Right atrium auricular region (tissue), 2 donors: Measurements from ENCODE around the gene ARHGEF12. TPM values are rescaled to one million over a fixed set of nuclear protein-coding genes. Genes with fewer than 3 reads are reported as not detected.

Experiments used
- DNase-seq: peaks from one replicate; pipeline ENCODE4 v3.0.0-alpha.2; 2019; ENCODE audit warnings: low spot score
- H3K27ac ChIP-seq, 2 donors: fragments of 200-600 bp; sonication (generic); 1 replicate in 1 of 2; 2 replicates in 1 of 2; pipeline ENCODE4 v1.5.1; 2016 to 2019
- H3K27me3 ChIP-seq, 2 donors: fragments of 200-600 bp; sonication (generic); one replicate each; pipeline versions ENCODE4 v1.5.1 to v1.6.0; 2017 to 2019
- H3K36me3 ChIP-seq: fragments of 200-600 bp; sonication (generic); one replicate; pipeline ENCODE4 v1.5.1; 2016
- H3K4me1 ChIP-seq, 2 donors: fragments of 200-600 bp; sonication (generic); one replicate each; pipeline versions ENCODE4 v1.5.1 to v1.6.0; 2017 to 2019
- H3K4me3 ChIP-seq, 2 donors: fragments of 200-600 bp; sonication (generic); 1 replicate in 1 of 2; 2 replicates in 1 of 2; pipeline ENCODE4 v1.5.1; 2017 to 2019; ENCODE audit warnings: mild to moderate bottlenecking in 1 of 2, moderate library complexity in 1 of 2
- H3K9me3 ChIP-seq, 2 donors: fragments of 200-600 bp; sonication (generic); one replicate each; pipeline ENCODE4 v1.5.1; 2019
- CTCF ChIP-seq, 2 donors: fragments of 200-600 bp; sonication (generic); IDR thresholded peaks; one replicate each; pipeline ENCODE4 v1.5.1; 2019; ENCODE audit warnings: antibody characterized with exemption in 2 of 2
- total RNA-seq, 2 donors: library from RNA; depleted of rRNA; stranded (reverse); fragments of >200 nt; gene quantifications; one replicate each; pipeline ENCODE4 v1.1.0, GENCODE V29; 2016

The ARHGEF12 gene
- total RNA-seq, 2 donors from 2014 or later = 84.0 to 87.2 TPM

GRCh38 chr11:120410622-120411380 lies 74.6 kb downstream of the ARHGEF12 start:
- no peaks in the 10 kb centered on the region for H3K9me3 ChIP-seq
- no peaks in the 10 kb centered on the region for H3K36me3 ChIP-seq
- no peak for TF ChIP-seq CTCF (IDR thresholded peaks at IDR 0.05)
- DNase-seq = no peak
- H3K4me1 ChIP-seq = no peaks in the 10 kb centered on the region
- no peak overlapping the region for H3K4me3 ChIP-seq
- no peak overlapping the region for H3K27ac ChIP-seq
- no peaks in the 10 kb centered on the region for H3K27me3 ChIP-seq

- DNase-seq = no peak
- Histone ChIP-seq H3K36me3 (no peaks in the 10 kb centered on the region), H3K4me3 (no peak overlapping the region)
Observed at GRCh38 chr11:120413480-120413879, 77.3 kb downstream of the ARHGEF12 start.

GRCh38 chr11:120420572-120420971 lies 84.4 kb downstream of the ARHGEF12 start:
- peaks cover 22% of the 10 kb centered on the region for H3K36me3 ChIP-seq
- no peak for DNase-seq
- H3K27ac ChIP-seq = no peak overlapping the region
- no peak for TF ChIP-seq CTCF (IDR thresholded peaks at IDR 0.05)
- no peaks in the 10 kb centered on the region for H3K27me3 ChIP-seq
- no peaks in the 10 kb centered on the region for H3K4me1 ChIP-seq
- H3K4me3 ChIP-seq = no peak overlapping the region
- H3K9me3 ChIP-seq = no peaks in the 10 kb centered on the region

More at GRCh38 chr11:120413480-120413879, 77.3 kb downstream of the ARHGEF12 start:
- Histone ChIP-seq H3K9me3 (no peaks in the 10 kb centered on the region), H3K27me3 (no peaks in the 10 kb centered on the region), H3K27ac (no peak overlapping the region), H3K4me1 (no peaks in the 10 kb centered on the region)
- TF ChIP-seq CTCF (IDR thresholded peaks at IDR 0.05) = no peak

- no peaks in the 10 kb centered on the region for H3K27me3 ChIP-seq
- H3K36me3 ChIP-seq = peaks cover 33% of the 10 kb centered on the region
- no peak overlapping the region for H3K4me3 ChIP-seq
- no peaks in the 10 kb centered on the region for H3K9me3 ChIP-seq
- H3K4me1 ChIP-seq = no peaks in the 10 kb centered on the region
- no peak for DNase-seq
- no peak for TF ChIP-seq CTCF (IDR thresholded peaks at IDR 0.05)
- no peak overlapping the region for H3K27ac ChIP-seq
Observed at GRCh38 chr11:120424185-120424969, 88.2 kb downstream of the ARHGEF12 start.

- no peak for DNase-seq
- H3K4me3 ChIP-seq = no peak overlapping the region
- no peaks in the 10 kb centered on the region for H3K9me3 ChIP-seq
- H3K27me3 ChIP-seq = no peaks in the 10 kb centered on the region
- TF ChIP-seq CTCF (IDR thresholded peaks at IDR 0.05) = no peak
- H3K4me1 ChIP-seq = no peaks in the 10 kb centered on the region
- H3K36me3 ChIP-seq = peaks cover 37% of the 10 kb centered on the region
- no peak overlapping the region for H3K27ac ChIP-seq
Observed at GRCh38 chr11:120424970-120425332, 88.7 kb downstream of the ARHGEF12 start.
